KOPT-K1 (cell line): ENCODE measurements around the gene MYO1B.

Experiments
- H3K27ac ChIP-seq: fragments of 200-600 bp; sonication (generic); 2 replicates; pipeline ENCODE4 v1.5.1; 2016; ENCODE audit warnings: antibody characterized with exemption, mild to moderate bottlenecking, low read depth, low read length; ENCODE audit not compliant: poor library complexity, severe bottlenecking
- H3K36me3 ChIP-seq: fragments of 200-600 bp; sonication (generic); 2 replicates; pipeline ENCODE4 v1.5.1; 2017; ENCODE audit warnings: antibody characterized with exemption, mild to moderate bottlenecking, low read length, moderate library complexity; ENCODE audit not compliant: insufficient read depth
- H3K9me3 ChIP-seq: fragments of 200-600 bp; sonication (generic); 2 replicates; pipeline ENCODE4 v1.5.1; 2017; ENCODE audit warnings: antibody characterized with exemption, low read length, mild to moderate bottlenecking; ENCODE audit not compliant: insufficient read depth, poor library complexity, severe bottlenecking

The MYO1B gene

DNA sequence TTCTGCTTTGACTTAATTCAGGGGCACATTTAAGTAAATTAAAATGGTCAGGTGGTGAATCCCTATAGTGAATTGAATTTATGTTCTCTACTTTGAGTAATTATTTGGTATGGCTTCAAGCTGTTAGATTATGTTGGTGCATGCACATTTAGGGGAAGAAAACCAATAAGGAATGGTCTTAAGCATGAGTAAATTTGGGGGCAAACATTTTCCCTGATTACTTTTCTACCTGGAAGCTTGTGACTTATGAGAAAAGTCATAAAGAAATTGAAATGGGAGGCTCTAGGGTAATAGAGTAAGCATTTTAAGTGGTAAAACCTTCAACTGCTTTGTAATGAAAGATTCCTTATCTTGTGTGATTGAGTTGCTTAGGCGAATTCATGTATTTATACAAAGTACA is 112.5 kb downstream of the MYO1B start:
- Histone ChIP-seq H3K9me3 (no peaks in the 10 kb centered on the region), H3K36me3 (no peaks in the 10 kb centered on the region), H3K27ac (no peak overlapping the region)

DNA sequence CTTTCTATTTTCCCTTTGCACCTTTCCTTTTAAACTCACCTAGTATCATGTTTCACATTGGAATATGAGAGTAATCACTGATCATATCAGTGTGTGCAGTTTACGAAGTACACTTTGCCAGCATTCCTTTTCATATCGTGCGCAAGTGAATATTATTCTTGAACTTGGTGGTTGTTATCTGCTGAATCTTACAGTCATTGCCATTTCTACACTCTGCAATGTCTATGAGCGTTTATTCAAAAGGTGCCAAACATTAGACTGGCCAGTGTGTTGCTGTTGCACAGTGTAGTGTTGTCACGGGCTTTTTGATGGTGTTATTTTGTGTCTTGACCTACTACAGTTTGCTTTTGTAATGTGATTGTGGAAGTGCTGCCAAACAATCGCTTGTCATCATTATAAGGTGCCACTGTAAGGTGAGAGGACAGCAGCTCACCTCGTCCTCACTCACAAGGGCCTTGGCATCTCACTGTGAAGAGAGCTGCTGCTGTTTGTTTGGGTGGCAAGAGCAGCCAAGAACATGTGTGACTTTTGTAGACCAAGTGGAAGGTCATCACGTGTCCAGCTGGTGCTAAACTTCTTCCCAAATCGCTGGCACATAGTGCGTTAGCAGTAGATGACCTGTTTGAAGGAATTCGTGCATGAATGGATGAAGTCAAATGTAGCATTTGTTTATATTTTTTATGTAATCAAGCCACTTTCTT is 113.3 kb downstream of the MYO1B start:
- Histone ChIP-seq H3K27ac (no peak overlapping the region), H3K9me3 (no peaks in the 10 kb centered on the region), H3K36me3 (no peaks in the 10 kb centered on the region)

- H3K36me3 ChIP-seq, result no peaks in the 10 kb centered on the region
- H3K9me3 ChIP-seq, result no peaks in the 10 kb centered on the region
- H3K27ac ChIP-seq, result no peak overlapping the region
These were observed 113.9 kb downstream of the MYO1B start for GRCh38 chr2:191359133-191359532.

GRCh38 chr2:191360918-191361317 is 115.7 kb downstream of the MYO1B start:
- Histone ChIP-seq H3K9me3 (no peaks in the 10 kb centered on the region), H3K36me3 (no peaks in the 10 kb centered on the region; the same call in 1 of the 2 replicates), H3K27ac (no peak overlapping the region)

DNA sequence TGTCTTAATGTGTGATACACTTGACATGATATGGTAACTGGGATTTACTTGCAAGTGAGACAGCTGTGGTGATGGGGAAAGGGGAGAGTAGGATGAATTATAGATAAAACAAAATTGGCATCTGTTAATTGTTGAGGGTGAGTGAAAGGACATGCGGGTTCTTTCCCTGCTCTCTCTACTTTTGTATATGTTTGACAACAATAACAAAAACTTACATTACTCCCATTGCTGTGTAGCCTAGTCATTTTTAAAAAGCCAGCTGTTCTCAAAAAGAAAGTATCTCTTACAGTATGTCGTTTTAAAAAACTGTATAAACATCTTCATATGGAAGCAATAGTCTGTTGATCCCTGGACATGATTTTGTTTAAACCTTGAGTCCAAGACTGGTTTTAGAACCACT is 117.6 kb downstream of the MYO1B start:
- Histone ChIP-seq H3K9me3 (no peaks in the 10 kb centered on the region), H3K36me3 (no peaks in the 10 kb centered on the region; the same call in 1 of the 2 replicates), H3K27ac (no peak overlapping the region)

DNA sequence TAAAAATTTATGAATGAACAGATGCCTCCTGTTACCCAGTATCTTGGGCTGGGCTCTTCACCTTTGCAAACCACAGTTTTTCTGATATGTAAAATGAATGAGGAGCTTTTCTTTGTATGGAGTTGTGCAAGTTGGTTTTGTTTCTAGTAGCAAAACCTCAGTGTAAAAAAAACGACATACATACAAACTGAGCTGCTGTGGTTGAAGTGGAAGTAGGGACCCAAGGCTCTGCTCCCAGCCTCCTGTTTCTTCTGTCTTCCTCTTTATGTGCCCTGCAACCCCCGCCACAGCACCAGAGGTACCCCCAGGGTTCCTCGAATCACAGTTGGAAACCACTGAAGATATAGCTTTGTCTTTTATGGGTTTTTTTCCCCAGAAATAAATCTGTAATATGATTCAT is 118.1 kb downstream of the MYO1B start:
- H3K27ac ChIP-seq, result no peak overlapping the region
- no peaks in the 10 kb centered on the region for H3K9me3 ChIP-seq
- H3K36me3 ChIP-seq, result no peaks in the 10 kb centered on the region; the same call in 1 of the 2 replicates

DNA sequence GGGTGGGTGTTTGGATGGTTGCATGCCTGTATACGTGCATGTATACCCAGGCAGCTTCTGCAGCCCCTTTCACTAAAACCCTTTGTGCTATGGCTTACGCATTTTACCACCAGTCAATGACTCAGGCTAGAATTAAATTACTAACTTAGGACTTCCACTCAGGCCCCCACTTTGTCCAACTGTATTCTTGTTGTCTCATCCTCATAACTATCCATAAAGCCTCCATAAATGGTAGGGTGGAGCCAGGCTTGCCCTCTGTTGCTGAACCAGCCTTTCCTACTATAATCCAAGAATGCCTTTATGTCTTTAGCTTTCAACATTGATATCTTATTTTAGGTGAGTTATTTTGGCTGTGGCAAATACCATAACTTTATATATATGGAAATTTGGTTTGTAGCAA is 119.9 kb downstream of the MYO1B start:
- no peaks in the 10 kb centered on the region for H3K9me3 ChIP-seq
- no peaks in the 10 kb centered on the region; the same call in 1 of the 2 replicates for H3K36me3 ChIP-seq
- H3K27ac ChIP-seq, result no peak overlapping the region

DNA sequence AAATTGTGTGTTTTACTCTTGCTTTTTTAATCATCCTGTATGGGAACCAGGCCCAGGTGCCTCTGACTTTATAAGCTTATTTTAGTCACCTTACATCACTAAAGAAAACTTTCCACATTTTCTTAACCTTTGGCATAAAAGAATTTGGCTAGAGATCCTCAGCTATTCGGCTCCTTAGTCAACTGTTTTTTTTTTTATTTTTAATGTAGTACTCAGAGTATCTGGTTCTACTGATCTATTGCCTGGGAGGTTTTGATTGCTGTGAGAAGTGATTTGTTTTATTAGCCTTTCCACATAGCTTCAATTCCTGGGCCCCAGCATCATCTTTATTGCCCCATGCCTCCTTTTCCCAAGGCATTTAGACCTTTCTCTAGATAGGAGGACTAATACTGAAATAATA is 121.0 kb downstream of the MYO1B start:
- peaks cover 4% of the 10 kb centered on the region for H3K36me3 ChIP-seq
- H3K27ac ChIP-seq, result no peak overlapping the region
- no peaks in the 10 kb centered on the region for H3K9me3 ChIP-seq

- no peak overlapping the region for H3K27ac ChIP-seq
- H3K36me3 ChIP-seq, result peaks cover 4% of the 10 kb centered on the region
- no peaks in the 10 kb centered on the region for H3K9me3 ChIP-seq
These were observed 123.8 kb downstream of the MYO1B start for GRCh38 chr2:191369034-191369433.

DNA sequence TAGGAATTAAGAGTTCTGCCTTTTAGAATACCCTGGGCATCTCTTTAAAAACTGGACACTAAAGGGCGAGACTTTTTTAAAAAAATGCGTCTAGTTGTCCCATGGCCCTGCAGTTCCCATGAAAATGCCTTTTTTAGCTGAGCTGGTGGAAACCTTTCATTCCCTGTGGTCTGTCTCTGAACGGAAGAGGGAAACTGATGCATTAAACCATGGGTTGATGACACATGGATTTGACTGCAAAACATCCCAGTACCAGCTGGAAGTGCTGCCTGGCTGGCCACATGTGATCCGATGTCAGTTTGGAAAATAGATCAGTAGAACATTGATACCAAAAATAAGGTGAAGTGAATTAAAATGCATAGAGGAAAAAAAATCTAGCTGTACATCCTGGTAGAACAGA is 129.2 kb downstream of the MYO1B start:
- Histone ChIP-seq H3K36me3 (peaks cover 4% of the 10 kb centered on the region), H3K27ac (no peak overlapping the region), H3K9me3 (no peaks in the 10 kb centered on the region)

DNA sequence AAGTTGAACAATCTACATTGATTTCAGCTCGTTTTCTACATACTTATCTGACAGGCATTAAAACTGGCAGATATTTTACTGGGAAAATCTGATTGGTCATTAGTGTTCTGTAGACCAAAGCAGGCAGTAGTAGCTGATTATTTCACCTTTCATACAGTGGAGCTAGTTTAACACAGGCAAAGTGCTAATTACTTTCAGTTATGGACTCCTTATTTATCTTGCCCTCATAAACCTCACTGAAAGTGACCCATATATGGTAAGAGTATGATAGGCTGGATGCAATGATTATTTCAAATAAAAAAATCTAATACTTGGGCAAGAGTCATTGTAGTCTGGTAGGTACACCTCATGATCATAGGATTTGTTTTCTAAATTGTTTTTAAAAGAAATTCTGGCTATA is 129.7 kb downstream of the MYO1B start:
- no peak overlapping the region for H3K27ac ChIP-seq
- peaks cover 4% of the 10 kb centered on the region for H3K36me3 ChIP-seq
- H3K9me3 ChIP-seq, result no peaks in the 10 kb centered on the region

- H3K9me3 ChIP-seq, result no peaks in the 10 kb centered on the region
- no peaks in the 10 kb centered on the region; the same call in 1 of the 2 replicates for H3K36me3 ChIP-seq
- no peak overlapping the region for H3K27ac ChIP-seq
These were observed 131.9 kb downstream of the MYO1B start for GRCh38 chr2:191376981-191377629.

DNA sequence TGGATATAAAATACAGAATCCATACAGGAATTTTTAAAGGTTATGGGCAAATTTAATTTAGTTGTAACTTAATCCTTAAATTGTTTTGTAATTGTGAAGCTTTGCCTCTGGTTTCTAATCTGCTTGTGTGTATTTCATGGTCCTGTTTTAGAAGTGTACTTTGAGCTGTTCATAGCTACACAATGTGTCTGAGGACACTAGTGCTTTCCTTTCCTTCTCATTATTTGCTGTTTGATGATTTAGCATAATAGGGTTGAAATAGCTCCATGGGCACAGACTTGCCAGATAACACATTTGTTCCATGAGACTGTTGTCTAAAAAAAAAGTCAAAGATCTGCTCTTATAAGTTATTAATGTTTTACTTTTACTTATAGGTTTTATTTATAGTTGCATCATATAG is 134.2 kb downstream of the MYO1B start:
- Histone ChIP-seq H3K36me3 (peaks cover 6% of the 10 kb centered on the region; the same call in 1 of the 2 replicates), H3K9me3 (no peaks in the 10 kb centered on the region), H3K27ac (no peak overlapping the region)

DNA sequence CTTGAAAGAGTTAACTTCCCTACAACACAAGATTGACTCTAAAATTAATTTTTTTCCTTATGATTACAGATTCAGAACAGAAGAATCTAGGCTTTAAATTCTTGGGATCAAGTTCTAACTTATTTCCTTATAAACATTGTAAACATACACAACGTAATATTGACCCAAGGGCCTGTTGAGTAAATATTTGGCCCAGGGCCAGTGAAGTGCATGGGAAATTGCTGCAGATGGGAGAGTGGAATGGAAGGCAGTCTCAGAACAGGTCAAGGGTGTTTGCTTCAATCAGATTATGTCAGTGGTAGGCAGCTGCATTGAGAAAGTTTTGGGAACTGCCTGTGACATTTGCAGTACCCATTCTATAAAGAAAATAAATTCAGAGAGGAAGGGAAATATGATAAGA is 137.6 kb downstream of the MYO1B start:
- H3K27ac ChIP-seq, result no peak overlapping the region
- no peaks in the 10 kb centered on the region for H3K9me3 ChIP-seq
- peaks cover 12% of the 10 kb centered on the region; the same call in 1 of the 2 replicates for H3K36me3 ChIP-seq

DNA sequence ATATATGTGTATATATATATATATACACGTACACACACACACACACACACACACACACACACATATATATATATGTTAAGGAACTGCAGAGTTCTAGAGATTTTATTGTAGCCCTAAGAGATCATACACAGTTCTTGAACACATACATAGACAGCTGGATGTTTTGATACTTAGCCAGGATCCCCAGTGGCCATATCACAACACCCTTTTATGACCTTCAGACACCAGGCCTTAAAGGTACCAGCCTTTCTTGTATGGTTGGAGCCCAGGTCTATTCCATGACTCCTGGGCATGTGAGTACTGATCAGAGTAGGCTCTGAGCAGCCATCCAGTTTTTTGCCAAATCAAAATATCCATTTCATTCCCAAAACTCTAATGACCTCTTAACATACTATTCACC is 138.3 kb downstream of the MYO1B start:
- peaks cover 12% of the 10 kb centered on the region; the same call in 1 of the 2 replicates for H3K36me3 ChIP-seq
- no peak overlapping the region for H3K27ac ChIP-seq
- H3K9me3 ChIP-seq, result no peaks in the 10 kb centered on the region

DNA sequence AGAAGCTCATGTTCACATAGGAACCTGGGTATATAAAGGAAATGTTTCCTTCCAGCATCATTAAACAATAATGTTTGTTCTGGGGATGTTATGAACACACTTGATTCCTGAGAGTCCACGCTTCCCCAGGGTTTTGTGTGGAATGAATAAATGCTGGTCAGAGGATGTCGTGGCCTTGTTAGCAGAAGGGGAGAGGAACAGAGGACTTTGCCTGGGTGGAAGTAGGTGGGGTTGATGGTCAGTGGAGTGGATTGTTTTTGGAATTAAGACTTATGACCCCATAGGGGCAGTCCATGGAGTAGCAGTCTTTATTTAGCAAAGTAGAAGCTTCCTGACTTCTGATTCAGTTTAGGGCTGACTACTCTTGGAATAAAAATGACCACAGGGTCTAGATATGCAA is 139.6 kb downstream of the MYO1B start:
- Histone ChIP-seq H3K27ac (no peak overlapping the region), H3K9me3 (no peaks in the 10 kb centered on the region), H3K36me3 (peaks cover 14% of the 10 kb centered on the region; the same call in 1 of the 2 replicates)
